ENCODE measurements around the gene ITGAX. TPM values are rescaled to one million over a fixed set of nuclear protein-coding genes. Genes with fewer than 3 reads are reported as not detected.

Gene ITGAX
- total RNA-seq, 6 experiments from 2014 or later = 2.0 to 15.3 (median 5.2) TPM

GRCh38 chr16:31330553-31330890 is 24.5 kb upstream of the ITGAX start:
- H3K36me3 ChIP-seq = no peaks in the 10 kb centered on the region
- H3K9me3 ChIP-seq = no peaks in the 10 kb centered on the region
- intact Hi-C loops (cut with DNase I) = no loop called here
- DNase-seq (no peak), ATAC-seq (no peak)
- H3K27me3 ChIP-seq = no peaks in the 10 kb centered on the region
- H3K27ac ChIP-seq = no peak overlapping the region
- no peak for TF ChIP-seq CTCF (IDR thresholded peaks at IDR 0.05)
- TF ChIP-seq POLR2A (IDR thresholded peaks at IDR 0.05) = no peak
- 46% methylated on average over 5 of the region's 8 CpGs for WGBS (ENCODE audit: insufficient coverage, low coverage, low lambda C conversion rate, missing lambda C conversion rate)
- no peak overlapping the region for H3K4me3 ChIP-seq
- no peaks in the 10 kb centered on the region for H3K4me1 ChIP-seq

- no peak for TF ChIP-seq CTCF (IDR thresholded peaks at IDR 0.05)
- no peak for TF ChIP-seq POLR2A (IDR thresholded peaks at IDR 0.05)
- WGBS (ENCODE audit: insufficient coverage, low coverage, low lambda C conversion rate, missing lambda C conversion rate) = 7% methylated on average over 11 of the region's 46 CpGs
- Histone ChIP-seq H3K4me1 (no peaks in the 10 kb centered on the region), H3K36me3 (no peaks in the 10 kb centered on the region), H3K9me3 (no peaks in the 10 kb centered on the region), H3K27ac (no peak overlapping the region), H3K27me3 (no peaks in the 10 kb centered on the region), H3K4me3 (peak overlapping the region in 1 of 3 donors; percentile 9)
- ATAC-seq (peak in 1 of 4 donors; percentile 28), DNase-seq (no peak)
- intact Hi-C loops (cut with DNase I) = no loop called here
Measured at GRCh38 chr16:31331141-31331764, 23.7 kb upstream of the ITGAX start.

GRCh38 chr16:31331807-31332301 is 23.1 kb upstream of the ITGAX start:
- WGBS (ENCODE audit: insufficient coverage, low coverage, low lambda C conversion rate, missing lambda C conversion rate) = 63% methylated on average over 7 of the region's 23 CpGs
- Histone ChIP-seq H3K36me3 (no peaks in the 10 kb centered on the region), H3K4me3 (no peak overlapping the region), H3K27ac (no peak overlapping the region), H3K4me1 (no peaks in the 10 kb centered on the region), H3K9me3 (no peaks in the 10 kb centered on the region), H3K27me3 (no peaks in the 10 kb centered on the region)
- no peak for DNase-seq
- intact Hi-C loops (cut with DNase I) = no loop called here
- TF ChIP-seq POLR2A (IDR thresholded peaks at IDR 0.05) (no peak), CTCF (IDR thresholded peaks at IDR 0.05) (no peak)
- no peak for ATAC-seq

GRCh38 chr16:31332544-31332943 is 22.4 kb upstream of the ITGAX start:
- DNase-seq (no peak), ATAC-seq (no peak)
- no peaks in the 10 kb centered on the region for H3K36me3 ChIP-seq
- TF ChIP-seq POLR2A (IDR thresholded peaks at IDR 0.05) = no peak
- TF ChIP-seq CTCF (IDR thresholded peaks at IDR 0.05) = no peak
- H3K9me3 ChIP-seq = no peaks in the 10 kb centered on the region
- H3K27ac ChIP-seq = no peak overlapping the region
- H3K4me3 ChIP-seq = no peak overlapping the region
- 89% methylated on average over 4 of the region's 4 CpGs for WGBS (ENCODE audit: insufficient coverage, low coverage, low lambda C conversion rate, missing lambda C conversion rate)
- intact Hi-C loops (cut with DNase I) = no loop called here
- no peaks in the 10 kb centered on the region for H3K4me1 ChIP-seq
- H3K27me3 ChIP-seq = no peaks in the 10 kb centered on the region
